K562 (cell line): ENCODE data around the gene FOSL2. TPM values are rescaled to one million over a fixed set of nuclear protein-coding genes. Genes with fewer than 3 reads are reported as not detected.

Source experiments
- ATAC-seq: fragments of 200-7000 bp; cut with Tn5 transposase; 3 replicates; pipeline ENCODE4 v1.9.1; 2020; ENCODE audit warnings: moderate library complexity
- BruUV-seq: library from RNA; stranded (reverse); fragments of 400-500 nt; replicated peaks from 2 replicates; lab custom pipeline; 2021; lab: Mats Ljungman, UMichigan
- CTCF ChIA-PET: fragments of 300-600 bp; formaldehyde crosslinking; extraction: SDS; loops from one replicate; lab custom pipeline; 2021; ENCODE audit warnings: low intra/inter-chr PET ratio; lab: Yijun Ruan, JAX
- POLR2A ChIA-PET: fragments of 300-600, 350-650 bp; sonication (Branson Sonifier 250); formaldehyde crosslinking; extraction: SDS; loops from one replicate; lab custom pipeline; 2021; ENCODE audit warnings: antibody characterized with exemption, inconsistent platforms; lab: Yijun Ruan, JAX
- DNase-seq, 4 experiments: peaks; one replicate each; pipeline versions ENCODE4 v3.0.0 to v3.0.0-alpha.2; 2011 to 2018; ENCODE audit warnings: low spot score in 3 of 4, mixed read lengths in 3 of 4; ENCODE audit errors: extremely low read depth in 1 of 4
- FAIRE-seq: peaks from 2 replicates; lab custom pipeline; 2011; peaks lifted over from hg19 to GRCh38; lab: Jason Lieb, UNC
- H2AFZ ChIP-seq: 2 replicates; pipeline ENCODE4 v1.6.0; 2011; ENCODE audit warnings: low read depth, low read length, control low read depth, inconsistent platforms
- H3K27ac ChIP-seq: fragments of 200-600 bp; 3 replicates; pipeline ENCODE4 v1.8.0; 2011; ENCODE audit warnings: low read depth, mild to moderate bottlenecking, control low read depth, inconsistent platforms, low read length, moderate library complexity, mixed read lengths; ENCODE audit errors: extremely low read depth
- H3K27me3 ChIP-seq, 2 experiments: fragments of 300-600 bp in 1 of 2; 2 replicates in 1 of 2; 3 replicates in 1 of 2; pipeline versions ENCODE4 v1.6.0 to v1.8.0; 2011; ENCODE audit warnings: inconsistent platforms in 2 of 2, low read length in 2 of 2, mild to moderate bottlenecking in 1 of 2, mixed read lengths in 1 of 2, moderate library complexity in 1 of 2; ENCODE audit not compliant: control insufficient read depth in 2 of 2, insufficient read depth in 2 of 2
- H3K36me3 ChIP-seq: fragments of 300-600 bp; 3 replicates; pipeline ENCODE4 v1.8.0; 2011; ENCODE audit warnings: mild to moderate bottlenecking, low read length, inconsistent platforms; ENCODE audit not compliant: control insufficient read depth, insufficient read depth
- H3K4me1 ChIP-seq, 2 experiments: fragments of 200-600 bp in 1 of 2; replicated peaks in 1 of 2; 2 replicates in 1 of 2; 3 replicates in 1 of 2; pipeline versions ENCODE4 v1.5.1 to v1.8.0; 2011; ENCODE audit warnings: inconsistent platforms in 2 of 2, low read length in 2 of 2, mild to moderate bottlenecking in 1 of 2, mixed read lengths in 1 of 2, moderate library complexity in 1 of 2; ENCODE audit not compliant: control insufficient read depth in 2 of 2, insufficient read depth in 2 of 2
- H3K4me2 ChIP-seq: 2 replicates; pipeline ENCODE4 v1.6.1; 2011; ENCODE audit warnings: low read length, control low read depth, inconsistent platforms, mixed read lengths; ENCODE audit not compliant: insufficient read depth
- H3K4me3 ChIP-seq: fragments of 200-600 bp; sonication (generic), shearing (Covaris generic); 2 replicates; pipeline ENCODE4 v1.5.1; 2016; ENCODE audit warnings: control low read depth, inconsistent platforms
- H3K79me2 ChIP-seq: fragments of 200-600 bp; 3 replicates; pipeline ENCODE4 v1.8.0; 2011; ENCODE audit warnings: low read length, inconsistent platforms; ENCODE audit not compliant: control insufficient read depth, insufficient read depth
- H3K9ac ChIP-seq, 2 experiments: 2 replicates each; pipeline versions ENCODE4 v1.6.0 to v1.6.1; 2011; ENCODE audit warnings: low read depth in 2 of 2, low read length in 2 of 2, control low read depth in 1 of 2, inconsistent platforms in 1 of 2, mild to moderate bottlenecking in 1 of 2, mixed read lengths in 1 of 2; ENCODE audit not compliant: insufficient read depth in 1 of 2
- H3K9me1 ChIP-seq: one replicate; pipeline ENCODE4 v1.6.0; 2011; ENCODE audit warnings: inconsistent platforms, mild to moderate bottlenecking, low read length, moderate library complexity; ENCODE audit not compliant: control insufficient read depth, insufficient read depth
- H3K9me3 ChIP-seq: replicated peaks from 2 replicates; pipeline ENCODE4 v1.5.1; 2011; ENCODE audit warnings: low read depth, low read length, inconsistent platforms; ENCODE audit not compliant: control insufficient read depth, insufficient read depth
- H4K20me1 ChIP-seq: replicated peaks from 2 replicates; pipeline ENCODE4 v1.6.1; 2011; ENCODE audit warnings: low read length, inconsistent platforms, mixed read lengths; ENCODE audit not compliant: control insufficient read depth, insufficient read depth
- PHTF2 ChIP-seq: fragments of 250-450 bp; sonication (Bioruptor Pico); IDR thresholded peaks from 2 replicates; pipeline ENCODE4 v1.5.0; 2021; ENCODE audit warnings: mild to moderate bottlenecking
- RFX7 ChIP-seq: fragments of 250-450 bp; sonication (Bioruptor Pico); IDR thresholded peaks from 2 replicates; pipeline ENCODE4 v1.5.1; 2021; ENCODE audit warnings: mild to moderate bottlenecking
- TEAD1 ChIP-seq, 2 experiments: fragments of 450-650 bp in 1 of 2; sonication (generic) in 1 of 2; formaldehyde crosslinking; IDR thresholded peaks; 2 replicates each; pipeline versions ENCODE4 v1.4.0 to v1.8.0; 2020 to 2022; ENCODE audit warnings: mild to moderate bottlenecking in 2 of 2, missing genetic modification reagents in 1 of 2
- XRCC5 ChIP-seq: fragments of 200-400 bp; formaldehyde crosslinking; IDR thresholded peaks from 2 replicates; pipeline ENCODE4 v1.6.1; 2017; ENCODE audit warnings: low read depth, mild to moderate bottlenecking, low read length
- ZFP36 ChIP-seq: fragments of 150-350 bp; IDR thresholded peaks from 2 replicates; pipeline ENCODE4 v1.6.1; 2018; ENCODE audit warnings: low read length, low read depth; ENCODE audit not compliant: partially characterized antibody
- WGBS: fragments of 100-300 bp; shearing (Covaris generic); methylation state at CpG from one replicate; pipeline ENCODE4 v1.1.6; 2016; ENCODE audit warnings: low coverage, mixed read lengths; ENCODE audit not compliant: insufficient coverage; ENCODE audit errors: missing lambda C conversion rate; 5-methylcytosine and 5-hydroxymethylcytosine counted together
- in situ Hi-C: fragments of 300-500 bp; cut with MboI; formaldehyde crosslinking; loops from 4 replicates; pipeline ENCODE4 v1.15.0; 2018; ENCODE audit warnings: inconsistent platforms, mixed read lengths
- intact Hi-C: fragments of 100-400 bp; cut with micrococcal nuclease; formaldehyde crosslinking; loops from 2 replicates; pipeline ENCODE4 v1.14.2; 2022
- polyA plus RNA-seq, 8 experiments: library from polyadenylated mRNA; depleted of rRNA in 4 of 8; stranded (reverse) in 5 of 8; unstranded in 3 of 8; fragments of >200 nt; fragmentation: Nextera tagmentation in 2 of 8; fragmentation: Illumina TruSeq in 1 of 8; extraction: Ambion mirVana in 2 of 8; extraction: Trizol in 1 of 8; gene quantifications; 2 replicates each; pipeline versions ENCODE4 v1.2.1 to v1.2.3, GENCODE V29; 2011 to 2014; ENCODE audit warnings: inconsistent platforms in 1 of 8, missing spikeins in 1 of 8
- total RNA-seq, 7 experiments: library from RNA; depleted of rRNA in 6 of 7; stranded (reverse); fragments of >200 nt in 6 of 7; fragmentation: Illumina TruSeq in 2 of 7; extraction: Trizol in 2 of 7; gene quantifications; 2 replicates each; pipeline versions ENCODE4 v1.2.1 to v1.2.3, GENCODE V29; 2011 to 2021; ENCODE audit warnings: low replicate concordance in 1 of 7
- TF ChIP-seq, protein P1 (sequence below): fragments of 450-650 bp; formaldehyde crosslinking; IDR thresholded peaks from 2 replicates; pipeline ENCODE4 v1.4.0; 2020; ENCODE audit warnings: mild to moderate bottlenecking, mixed read lengths
- TF ChIP-seq, protein P2 (sequence below): IDR thresholded peaks from 2 replicates; pipeline ENCODE4 v1.6.1; 2014; ENCODE audit warnings: antibody characterized with exemption
- TF ChIP-seq, protein P3 (sequence below): IDR thresholded peaks from 3 replicates; pipeline ENCODE4 v1.6.1; 2011; ENCODE audit warnings: borderline replicate concordance, mild to moderate bottlenecking; ENCODE audit not compliant: insufficient read length, insufficient read depth

The FOSL2 gene
- total and polyA plus RNA-seq, 9 of the 15 experiments (the other 6 are each of a cell fraction or from before 2014, with no cell fraction given): 0.04 to 2.9 (median 0.80) TPM

DNA sequence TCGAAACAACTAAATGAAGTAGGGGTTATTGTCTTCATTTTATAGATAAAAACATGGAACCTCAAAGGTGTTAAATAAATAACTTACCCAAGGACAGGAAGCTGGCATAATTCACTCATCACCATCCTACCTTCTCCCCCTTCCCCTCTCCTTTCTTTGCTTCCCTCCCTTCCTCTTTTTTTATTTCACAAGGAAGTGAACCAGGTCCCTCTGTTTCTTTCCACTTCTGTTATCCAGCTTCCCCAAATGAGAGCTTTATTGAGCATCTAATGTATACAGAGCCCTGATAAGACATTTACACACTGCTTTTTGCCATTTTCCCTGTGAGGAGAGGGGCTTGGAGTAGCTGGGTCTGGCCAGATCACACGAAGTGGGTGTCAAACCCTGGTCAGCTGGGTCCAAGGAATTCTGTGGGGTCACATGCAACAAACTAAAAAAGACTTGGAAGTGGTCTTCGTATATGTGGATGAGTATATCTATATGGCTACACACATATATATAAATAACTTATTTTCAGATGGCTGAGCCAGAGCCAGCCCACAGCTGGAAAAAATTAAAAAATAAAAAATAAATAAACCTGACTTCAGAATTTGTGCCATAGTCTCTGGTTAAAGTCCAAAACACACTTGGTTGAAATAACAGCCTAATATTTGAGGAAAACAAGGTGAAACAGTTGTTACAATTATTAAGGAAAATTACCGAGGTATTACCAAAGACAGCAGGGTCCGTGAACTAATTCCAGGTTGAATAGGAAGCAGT lies 49.3 kb upstream of the FOSL2 start (continued):
- TF ChIP-seq, protein P1, sequence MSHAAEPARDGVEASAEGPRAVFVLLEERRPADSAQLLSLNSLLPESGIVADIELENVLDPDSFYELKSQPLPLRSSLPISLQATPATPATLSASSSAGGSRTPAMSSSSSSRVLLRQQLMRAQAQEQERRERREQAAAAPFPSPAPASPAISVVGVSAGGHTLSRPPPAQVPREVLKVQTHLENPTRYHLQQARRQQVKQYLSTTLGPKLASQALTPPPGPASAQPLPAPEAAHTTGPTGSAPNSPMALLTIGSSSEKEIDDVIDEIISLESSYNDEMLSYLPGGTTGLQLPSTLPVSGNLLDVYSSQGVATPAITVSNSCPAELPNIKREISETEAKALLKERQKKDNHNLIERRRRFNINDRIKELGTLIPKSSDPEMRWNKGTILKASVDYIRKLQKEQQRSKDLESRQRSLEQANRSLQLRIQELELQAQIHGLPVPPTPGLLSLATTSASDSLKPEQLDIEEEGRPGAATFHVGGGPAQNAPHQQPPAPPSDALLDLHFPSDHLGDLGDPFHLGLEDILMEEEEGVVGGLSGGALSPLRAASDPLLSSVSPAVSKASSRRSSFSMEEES (CRISPR knock-in tag): no peak

DNA sequence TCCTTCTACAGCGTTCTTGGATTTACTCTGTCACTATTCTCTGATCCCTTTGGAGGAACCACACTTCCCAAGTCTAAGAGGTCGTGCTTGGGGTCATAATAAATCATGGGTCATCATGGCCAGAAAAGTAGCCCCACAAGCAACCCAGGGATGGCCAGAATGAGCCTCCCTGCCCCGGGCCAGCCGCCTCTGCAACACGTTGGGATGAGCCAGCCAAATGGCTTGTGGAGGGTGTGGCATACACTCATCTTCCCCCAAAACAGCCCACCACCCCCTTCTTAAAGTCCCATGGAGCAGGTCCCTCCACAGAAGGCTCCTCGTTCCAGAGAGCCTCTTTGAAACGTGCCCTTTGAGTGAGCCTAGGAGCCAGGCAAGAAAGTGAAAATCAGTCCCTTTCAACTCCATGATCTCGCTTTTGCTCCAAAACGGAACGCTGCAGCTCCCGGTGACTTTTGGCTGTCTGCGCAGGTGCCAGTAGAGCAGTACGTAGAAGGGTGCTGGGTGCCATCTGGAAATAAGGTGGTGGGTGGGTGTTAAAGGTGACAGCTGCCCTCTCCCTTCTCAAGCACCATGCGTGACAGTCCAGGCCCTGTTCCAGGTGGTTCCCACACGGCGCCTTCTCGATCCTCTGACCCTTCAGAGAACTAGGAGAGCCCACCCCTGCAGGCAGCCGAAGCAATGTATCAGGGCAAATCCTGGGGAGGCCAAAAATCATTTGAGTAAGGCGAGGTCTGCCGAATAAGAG lies 48.5 kb upstream of the FOSL2 start:
- Histone ChIP-seq H3K9me1 (no peaks in the 10 kb centered on the region), H3K4me1 (peaks cover 18 to 33% of the 10 kb centered on the region in 2 experiments), H4K20me1 (no peaks in the 10 kb centered on the region), H3K27ac (no peak overlapping the region), H3K27me3 (no peaks in the 10 kb centered on the region), H3K36me3 (no peaks in the 10 kb centered on the region), H2AFZ (no peak overlapping the region), H3K9ac (no peak overlapping the region), H3K79me2 (no peaks in the 10 kb centered on the region), H3K4me3 (no peak overlapping the region), H3K4me2 (no peak overlapping the region), H3K9me3 (no peaks in the 10 kb centered on the region)
- ATAC-seq (no peak), FAIRE-seq (no peak), DNase-seq (no peak)
- WGBS: 78% methylated on average over 20 of the region's 20 CpGs
- intact Hi-C loops: loop anchor here (2.0 kb wide), 1 partner anchor 49 kb away; the partner anchor contains the start of gene FOSL2
- no TSS peak for BruUV-seq
- ChIA-PET CTCF (no interaction called here), POLR2A (no interaction called here)
- in situ Hi-C loops: no loop called here
- TF ChIP-seq RFX7 (CRISPR knock-in tag) (no peak), XRCC5 (no peak), TEAD1 (CRISPR knock-in tag; IDR thresholded peaks at IDR 0.05) (no peak), PHTF2 (CRISPR knock-in tag) (no peak), ZFP36 (no peak)
- TF ChIP-seq, protein P2, sequence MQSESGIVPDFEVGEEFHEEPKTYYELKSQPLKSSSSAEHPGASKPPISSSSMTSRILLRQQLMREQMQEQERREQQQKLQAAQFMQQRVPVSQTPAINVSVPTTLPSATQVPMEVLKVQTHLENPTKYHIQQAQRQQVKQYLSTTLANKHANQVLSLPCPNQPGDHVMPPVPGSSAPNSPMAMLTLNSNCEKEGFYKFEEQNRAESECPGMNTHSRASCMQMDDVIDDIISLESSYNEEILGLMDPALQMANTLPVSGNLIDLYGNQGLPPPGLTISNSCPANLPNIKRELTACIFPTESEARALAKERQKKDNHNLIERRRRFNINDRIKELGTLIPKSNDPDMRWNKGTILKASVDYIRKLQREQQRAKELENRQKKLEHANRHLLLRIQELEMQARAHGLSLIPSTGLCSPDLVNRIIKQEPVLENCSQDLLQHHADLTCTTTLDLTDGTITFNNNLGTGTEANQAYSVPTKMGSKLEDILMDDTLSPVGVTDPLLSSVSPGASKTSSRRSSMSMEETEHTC: no peak
- TF ChIP-seq, protein P3, sequence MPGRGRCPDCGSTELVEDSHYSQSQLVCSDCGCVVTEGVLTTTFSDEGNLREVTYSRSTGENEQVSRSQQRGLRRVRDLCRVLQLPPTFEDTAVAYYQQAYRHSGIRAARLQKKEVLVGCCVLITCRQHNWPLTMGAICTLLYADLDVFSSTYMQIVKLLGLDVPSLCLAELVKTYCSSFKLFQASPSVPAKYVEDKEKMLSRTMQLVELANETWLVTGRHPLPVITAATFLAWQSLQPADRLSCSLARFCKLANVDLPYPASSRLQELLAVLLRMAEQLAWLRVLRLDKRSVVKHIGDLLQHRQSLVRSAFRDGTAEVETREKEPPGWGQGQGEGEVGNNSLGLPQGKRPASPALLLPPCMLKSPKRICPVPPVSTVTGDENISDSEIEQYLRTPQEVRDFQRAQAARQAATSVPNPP: no peak
